ENCODE measurements around the gene PEDS1.
"Not testable (repeated sequence)": the region's sequence is repeated elsewhere in the genome, so short reads cannot be mapped to it uniquely, and the experiment has no call there.

PEDS1 gene

GRCh38 chr20:50186151-50186885, 32.8 kb upstream of the PEDS1 start:
- H3K4me1 Mint-ChIP-seq = no peaks in the 10 kb centered on the region
- CTCF ChIA-PET = interaction anchor here (0.6 to 5.9 kb wide), 10 partner anchors 9 to 390 kb away, joined by 3 to 99 read pairs (median 3); no protein-coding TSS in a partner anchor
- peak; percentile 93 for DNase-seq
- peaks cover 17% of the 10 kb centered on the region for H3K27me3 Mint-ChIP-seq
- peak overlapping the region; percentile 45 for H3K27ac Mint-ChIP-seq
- no peaks in the 10 kb centered on the region for H3K9me3 Mint-ChIP-seq
- H3K4me3 Mint-ChIP-seq = no peak overlapping the region
- no peaks in the 10 kb centered on the region for H3K36me3 Mint-ChIP-seq

DNA sequence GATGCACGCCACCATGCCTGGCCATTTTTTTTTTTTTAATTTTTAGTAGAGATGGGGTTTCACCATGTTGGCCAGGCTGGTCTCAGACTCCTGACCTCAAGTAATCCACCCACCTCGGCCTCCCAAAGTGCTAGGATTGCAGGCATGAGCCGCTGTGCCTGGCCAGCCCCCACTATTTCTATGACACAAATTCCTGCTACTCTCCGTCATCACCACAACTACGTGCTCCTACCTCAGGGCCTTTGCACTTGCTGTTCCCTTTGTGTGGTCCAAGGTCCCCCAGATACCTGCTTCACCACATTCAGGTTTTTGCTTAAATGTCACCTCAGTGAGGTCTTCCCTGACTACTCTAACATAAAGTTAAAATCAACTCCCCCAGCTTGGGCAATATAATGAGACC, 31.9 kb upstream of the PEDS1 start:
- Mint-ChIP-seq H3K9me3 (no peaks in the 10 kb centered on the region), H3K27ac (no peak overlapping the region), H3K36me3 (no peaks in the 10 kb centered on the region), H3K27me3 (peaks cover 21% of the 10 kb centered on the region), H3K4me1 (no peaks in the 10 kb centered on the region), H3K4me3 (no peak overlapping the region)
- CTCF ChIA-PET = interaction anchor here (0.6 to 1.4 kb wide), 9 partner anchors 8 to 391 kb away, joined by 3 to 34 read pairs (median 3); no protein-coding TSS in a partner anchor
- no peak for DNase-seq

GRCh38 chr20:50182346-50182745, 28.8 kb upstream of the PEDS1 start:
- no peak overlapping the region for H3K27ac Mint-ChIP-seq
- H3K36me3 Mint-ChIP-seq = no peaks in the 10 kb centered on the region
- H3K27me3 Mint-ChIP-seq = peaks cover 25% of the 10 kb centered on the region
- no peak overlapping the region for H3K4me3 Mint-ChIP-seq
- no peak for DNase-seq
- CTCF ChIA-PET = interaction anchor here (0.6 to 7.5 kb wide), 7 partner anchors 13 to 282 kb away, joined by 3 to 32 read pairs (median 5); no protein-coding TSS in a partner anchor
- no peaks in the 10 kb centered on the region for H3K9me3 Mint-ChIP-seq
- H3K4me1 Mint-ChIP-seq = no peaks in the 10 kb centered on the region

- DNase-seq = no peak
- no peak overlapping the region for H3K4me3 Mint-ChIP-seq
- H3K36me3 Mint-ChIP-seq = no peaks in the 10 kb centered on the region
- H3K9me3 Mint-ChIP-seq = no peaks in the 10 kb centered on the region
- H3K27me3 Mint-ChIP-seq = peaks cover 28% of the 10 kb centered on the region
- H3K27ac Mint-ChIP-seq = no peak overlapping the region
- H3K4me1 Mint-ChIP-seq = no peaks in the 10 kb centered on the region
- CTCF ChIA-PET = interaction anchor here (1.2 to 7.5 kb wide), 6 partner anchors 8 to 283 kb away, joined by 3 to 32 read pairs (median 5); no protein-coding TSS in a partner anchor
These were observed 27.8 kb upstream of the PEDS1 start for GRCh38 chr20:50181344-50181743.

- H3K27ac Mint-ChIP-seq, H3K4me1 Mint-ChIP-seq, H3K4me3 Mint-ChIP-seq, H3K36me3 Mint-ChIP-seq, H3K9me3 Mint-ChIP-seq, DNase-seq: not testable (repeated sequence)
- peaks cover 21% of the 10 kb centered on the region for H3K27me3 Mint-ChIP-seq
- CTCF ChIA-PET = interaction anchor here (0.8 to 7.5 kb wide), 22 partner anchors 9 to 610 kb away, joined by 3 to 32 read pairs (median 4); no protein-coding TSS in a partner anchor
These were observed 25.1 kb upstream of the PEDS1 start for GRCh38 chr20:50178672-50179071.

DNA sequence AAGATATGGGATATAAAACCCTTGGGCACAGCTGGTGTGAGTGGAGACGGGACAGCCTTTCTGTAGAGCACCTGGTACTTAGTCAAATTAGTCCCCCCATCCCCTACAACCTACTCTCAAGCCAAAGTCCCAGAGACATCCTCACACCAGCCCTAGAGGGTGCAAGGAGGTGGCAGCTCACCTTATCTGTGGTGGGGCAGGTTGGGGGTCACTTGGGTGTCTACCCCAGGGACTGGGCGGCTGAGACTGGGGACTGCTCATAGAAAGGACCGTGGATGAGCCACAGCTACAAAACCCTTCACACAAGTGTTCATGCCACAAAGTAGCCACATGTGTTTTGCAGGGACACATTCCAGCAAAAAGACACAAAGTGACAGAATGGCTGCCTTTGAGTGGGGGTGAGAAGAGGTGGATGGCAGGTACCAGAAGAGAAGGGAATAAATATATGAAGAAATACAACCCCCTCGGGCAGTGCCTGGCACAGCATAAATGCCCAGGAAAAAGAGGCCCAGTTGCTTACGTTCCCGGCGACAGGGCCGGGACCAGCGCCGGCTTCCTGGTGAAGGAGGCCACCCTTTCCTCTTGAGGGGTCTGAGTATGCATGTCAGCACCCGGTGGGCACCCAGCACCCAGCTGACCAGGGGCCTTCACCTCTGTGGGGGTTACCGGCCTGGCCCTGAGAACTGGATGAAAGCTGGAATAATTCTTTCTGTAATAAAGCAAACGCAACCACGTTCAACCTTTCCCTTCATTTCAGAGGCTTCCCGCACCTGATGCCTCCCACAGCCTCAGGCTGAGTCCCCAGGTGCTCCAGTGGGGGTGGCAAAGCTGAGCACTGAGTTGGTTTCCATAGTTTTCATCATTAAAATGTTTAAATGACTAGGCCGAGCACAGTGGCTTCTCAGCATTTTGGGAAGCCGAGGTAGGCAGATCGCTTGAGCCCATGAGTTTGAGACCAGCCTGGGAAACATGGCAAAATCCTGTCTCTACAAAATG, 22.7 kb upstream of the PEDS1 start:
- Mint-ChIP-seq H3K4me3 (no peak overlapping the region), H3K9me3 (no peaks in the 10 kb centered on the region), H3K27me3 (peaks cover 38% of the 10 kb centered on the region), H3K4me1 (peaks cover 5% of the 10 kb centered on the region), H3K27ac (no peak overlapping the region), H3K36me3 (no peaks in the 10 kb centered on the region)
- no peak for DNase-seq
- CTCF ChIA-PET = interaction anchor here (0.7 to 7.5 kb wide), 3 partner anchors 9 to 198 kb away, joined by 3 to 32 read pairs (median 3); no protein-coding TSS in a partner anchor

DNA sequence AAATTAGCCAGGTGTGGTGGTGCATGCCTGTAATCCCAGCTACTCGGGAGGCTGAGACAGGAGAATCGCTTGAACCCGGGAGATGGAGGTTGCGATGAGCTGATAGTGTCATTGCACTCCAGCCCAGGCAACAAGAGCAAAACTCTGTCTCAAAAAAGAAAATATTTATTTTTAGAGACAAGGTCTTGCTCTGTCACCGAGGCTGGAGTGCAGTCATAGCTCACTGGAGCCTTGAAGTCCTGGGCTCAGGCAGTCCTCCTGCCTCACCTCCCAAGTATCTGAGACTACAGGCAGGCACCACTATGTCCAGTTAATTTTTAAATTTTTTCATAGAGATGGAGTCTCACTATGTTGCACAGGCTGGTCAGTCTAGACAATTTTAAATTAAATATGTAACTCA, 20.9 kb upstream of the PEDS1 start:
- CTCF ChIA-PET = interaction anchor here (1.5 to 1.9 kb wide), 2 partner anchors 54 to 103 kb away, joined by 4 to 6 read pairs; no protein-coding TSS in a partner anchor
- H3K36me3 Mint-ChIP-seq = no peaks in the 10 kb centered on the region
- H3K27ac Mint-ChIP-seq = no peak overlapping the region
- peaks cover 36% of the 10 kb centered on the region for H3K27me3 Mint-ChIP-seq
- DNase-seq = no peak
- H3K4me1 Mint-ChIP-seq = peaks cover 5% of the 10 kb centered on the region
- H3K4me3 Mint-ChIP-seq = no peak overlapping the region
- peaks cover under 1% of the 10 kb centered on the region for H3K9me3 Mint-ChIP-seq

DNA sequence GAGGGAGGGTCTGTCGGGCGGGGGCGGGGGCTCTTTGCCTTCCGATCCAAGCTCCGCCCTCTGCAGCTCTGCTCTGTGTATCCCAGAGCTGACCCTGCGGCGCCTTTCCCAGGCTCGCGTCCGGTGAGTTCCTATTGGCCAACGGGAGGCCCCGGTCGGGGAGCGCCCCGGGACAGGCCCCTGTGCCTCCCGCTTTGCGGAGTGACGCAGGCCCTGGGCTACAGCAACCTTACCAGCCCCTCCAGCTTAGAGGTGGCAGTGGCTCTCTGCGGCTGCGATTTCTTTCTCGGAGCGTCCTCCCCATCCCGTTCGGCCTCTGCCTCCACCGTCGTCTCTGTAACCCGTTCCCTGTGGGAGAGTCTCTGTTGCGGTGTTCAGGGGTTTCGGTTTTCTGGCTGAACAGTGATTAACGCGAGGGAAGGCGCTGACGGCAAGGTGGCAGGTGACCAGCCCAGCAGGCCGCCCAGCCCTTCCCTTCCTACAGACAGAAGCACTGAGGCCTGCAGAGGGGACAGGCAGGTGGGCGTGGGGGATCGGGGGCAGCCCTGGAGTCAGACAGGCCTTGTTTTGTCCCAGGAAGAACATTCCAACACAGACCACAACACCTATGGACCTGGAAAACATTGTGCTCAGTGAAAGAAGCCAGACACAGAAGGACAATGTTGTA, 19.0 kb upstream of the PEDS1 start:
- no peak for DNase-seq
- no peak overlapping the region for H3K4me3 Mint-ChIP-seq
- H3K9me3 Mint-ChIP-seq = peaks cover 2% of the 10 kb centered on the region
- H3K36me3 Mint-ChIP-seq = no peaks in the 10 kb centered on the region
- no peak overlapping the region for H3K27ac Mint-ChIP-seq
- CTCF ChIA-PET = interaction anchor here (0.5 to 7.7 kb wide), 5 partner anchors 51 to 403 kb away, joined by 3 to 143 read pairs (median 3); no protein-coding TSS in a partner anchor
- H3K27me3 Mint-ChIP-seq = peaks cover 36% of the 10 kb centered on the region
- H3K4me1 Mint-ChIP-seq = peaks cover 5% of the 10 kb centered on the region

- CTCF ChIA-PET = interaction anchor here (1.2 to 7.7 kb wide), 10 partner anchors 8 to 293 kb away, joined by 4 to 143 read pairs (median 10); partner anchors contain the start of gene PEDS1
- Mint-ChIP-seq H3K4me3 (no peak overlapping the region), H3K9me3 (peaks cover 2% of the 10 kb centered on the region), H3K27ac (no peak overlapping the region), H3K4me1 (peaks cover 15% of the 10 kb centered on the region), H3K36me3 (no peaks in the 10 kb centered on the region), H3K27me3 (peaks cover 27% of the 10 kb centered on the region)
- DNase-seq = no peak
These were observed 17.2 kb upstream of the PEDS1 start for GRCh38 chr20:50170549-50171220.

DNA sequence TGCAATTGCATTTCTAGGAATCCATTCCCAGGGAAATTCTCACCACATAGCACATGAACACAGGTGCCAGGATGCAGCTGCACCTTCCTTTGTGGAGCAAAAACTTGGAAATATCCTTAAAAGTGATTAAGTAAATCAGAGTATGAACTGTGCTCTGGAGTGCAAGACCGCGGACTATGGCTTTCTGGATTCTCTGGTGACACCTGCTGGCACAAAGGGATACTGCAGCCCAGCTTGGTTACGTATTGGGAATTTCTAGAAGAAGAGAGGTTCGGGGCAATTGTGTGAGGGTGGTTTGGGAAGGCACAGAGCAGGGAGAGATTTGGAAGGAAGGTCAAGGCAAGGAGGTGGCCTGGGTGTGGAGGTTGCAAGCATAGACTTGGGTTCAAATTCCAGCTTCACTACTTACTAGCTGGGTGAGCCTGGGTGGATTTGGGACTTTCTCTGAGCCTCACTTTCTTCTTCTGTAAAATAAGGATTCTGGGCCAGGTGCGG, 15.9 kb upstream of the PEDS1 start:
- no peak overlapping the region for H3K27ac Mint-ChIP-seq
- peak; percentile 89 for DNase-seq
- H3K27me3 Mint-ChIP-seq = peaks cover 26% of the 10 kb centered on the region
- no peaks in the 10 kb centered on the region for H3K36me3 Mint-ChIP-seq
- peaks cover 2% of the 10 kb centered on the region for H3K9me3 Mint-ChIP-seq
- CTCF ChIA-PET = interaction anchor here (0.7 to 7.7 kb wide), 19 partner anchors 10 to 295 kb away, joined by 3 to 143 read pairs (median 6); partner anchors contain the start of gene PEDS1
- no peak overlapping the region for H3K4me3 Mint-ChIP-seq
- peaks cover 19% of the 10 kb centered on the region for H3K4me1 Mint-ChIP-seq

DNA sequence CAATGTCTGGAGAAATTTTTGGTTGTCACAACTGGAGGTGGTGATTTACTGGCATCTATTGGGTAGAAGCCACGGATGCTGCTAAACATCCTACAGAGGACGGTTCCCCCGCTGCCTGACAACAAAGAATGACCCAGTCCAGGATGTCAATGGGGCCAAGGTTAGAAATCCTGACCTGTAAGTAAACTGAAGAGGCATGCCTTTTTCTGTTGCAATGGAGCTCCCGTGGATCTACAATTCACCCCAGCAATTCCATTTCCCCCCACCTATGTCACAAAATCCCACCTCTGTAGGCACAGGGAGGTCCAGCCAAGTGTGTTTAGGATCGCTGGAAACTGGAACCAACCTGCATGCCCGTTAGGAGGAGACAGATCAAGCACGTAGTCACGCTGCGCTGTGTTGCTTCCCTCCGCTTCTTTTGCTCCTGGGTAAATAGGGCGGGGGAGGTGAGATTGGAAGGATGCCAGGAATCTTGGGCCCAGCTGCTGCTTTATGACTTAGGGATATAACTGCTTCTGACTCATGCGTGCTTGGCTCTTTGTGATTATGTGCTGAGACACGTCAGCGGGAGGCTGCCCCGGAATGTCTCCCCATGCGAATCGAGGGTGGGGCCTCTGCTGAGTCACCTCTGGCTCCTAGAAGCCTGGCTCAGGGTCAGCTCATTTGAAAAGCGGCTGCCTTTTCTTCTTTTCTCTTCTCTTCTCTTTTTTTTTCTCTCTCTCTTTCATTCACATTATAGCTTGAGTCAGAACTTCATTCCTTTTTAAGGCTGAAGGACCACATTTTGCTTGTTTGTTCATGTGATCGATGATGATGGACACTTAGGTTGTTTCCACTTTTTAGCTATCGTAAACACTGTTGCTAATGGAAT, 12.4 kb upstream of the PEDS1 start:
- H3K9me3 Mint-ChIP-seq = peaks cover 2% of the 10 kb centered on the region
- peak overlapping the region; percentile 55 for H3K4me3 Mint-ChIP-seq
- H3K36me3 Mint-ChIP-seq = no peaks in the 10 kb centered on the region
- peak; percentile 80 for DNase-seq
- peaks cover 5% of the 10 kb centered on the region for H3K27me3 Mint-ChIP-seq
- H3K27ac Mint-ChIP-seq = peak overlapping the region; percentile 74
- CTCF ChIA-PET = interaction anchor here (0.6 to 7.7 kb wide), 10 partner anchors 13 to 188 kb away, joined by 3 to 143 read pairs (median 4); partner anchors contain the start of gene PEDS1
- H3K4me1 Mint-ChIP-seq = peaks cover 14% of the 10 kb centered on the region
